Stimulated activated naive CD8-positive, alpha-beta T cell treated with anti-CD3 and anti-CD28 coated beads, Interleukin-15, Interleukin-2, amounts not matched to agents 100 ng/mL and 50 ng/mL, for 24 hours (primary cell): ENCODE measurements around the gene ABCA1.
"Not testable (repeated sequence)": the region's sequence is repeated elsewhere in the genome, so short reads cannot be mapped to it uniquely, and the experiment has no call there.

ENCODE experiments used
- H3K27ac Mint-ChIP-seq: one replicate; pipeline ENCODE4 v1.8.0; 2021; ENCODE audit warnings: mild to moderate bottlenecking, mixed read lengths
- H3K27me3 Mint-ChIP-seq: one replicate; pipeline ENCODE4 v1.8.0; 2021; ENCODE audit warnings: mixed read lengths
- H3K36me3 Mint-ChIP-seq: one replicate; pipeline ENCODE4 v1.8.0; 2021; ENCODE audit warnings: low read depth, mixed read lengths
- H3K4me1 Mint-ChIP-seq: one replicate; pipeline ENCODE4 v1.8.0; 2021; ENCODE audit warnings: low read depth, mixed read lengths
- H3K4me3 Mint-ChIP-seq: one replicate; pipeline ENCODE4 v1.8.0; 2021; ENCODE audit warnings: mild to moderate bottlenecking, mixed read lengths
- H3K9me3 Mint-ChIP-seq: one replicate; pipeline ENCODE4 v1.8.0; 2021; ENCODE audit warnings: mixed read lengths

ABCA1 gene

DNA sequence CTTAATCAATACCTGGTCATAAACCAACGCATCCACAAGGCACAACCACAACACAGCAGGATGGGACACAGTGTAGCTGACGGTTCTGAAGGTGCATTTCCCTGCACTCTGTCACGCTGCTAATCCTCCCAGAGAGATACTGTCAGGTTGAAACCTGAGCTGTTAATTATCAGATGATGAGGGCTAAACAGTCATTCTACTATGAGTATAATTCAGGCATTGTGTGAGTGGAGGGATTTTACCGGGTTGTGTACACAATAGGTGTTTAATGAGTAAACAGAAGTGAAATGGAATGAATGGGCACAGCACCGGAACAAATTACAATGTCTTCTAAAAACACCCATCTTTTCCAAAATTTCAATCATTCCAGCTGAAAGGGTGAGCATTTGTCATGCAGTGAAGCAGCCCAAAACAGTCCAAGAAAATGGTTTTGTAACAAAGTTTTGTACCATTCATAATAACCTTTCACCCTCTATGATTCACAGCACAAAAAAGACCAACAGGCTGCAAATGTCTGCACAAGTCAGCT, 71.5 kb downstream of the ABCA1 start:
- no peak overlapping the region for H3K27ac Mint-ChIP-seq
- H3K9me3 Mint-ChIP-seq = no peaks in the 10 kb centered on the region
- H3K27me3 Mint-ChIP-seq = no peaks in the 10 kb centered on the region
- H3K4me1 Mint-ChIP-seq = peaks cover 6% of the 10 kb centered on the region
- H3K4me3 Mint-ChIP-seq = no peak overlapping the region
- peaks cover 5% of the 10 kb centered on the region for H3K36me3 Mint-ChIP-seq

DNA sequence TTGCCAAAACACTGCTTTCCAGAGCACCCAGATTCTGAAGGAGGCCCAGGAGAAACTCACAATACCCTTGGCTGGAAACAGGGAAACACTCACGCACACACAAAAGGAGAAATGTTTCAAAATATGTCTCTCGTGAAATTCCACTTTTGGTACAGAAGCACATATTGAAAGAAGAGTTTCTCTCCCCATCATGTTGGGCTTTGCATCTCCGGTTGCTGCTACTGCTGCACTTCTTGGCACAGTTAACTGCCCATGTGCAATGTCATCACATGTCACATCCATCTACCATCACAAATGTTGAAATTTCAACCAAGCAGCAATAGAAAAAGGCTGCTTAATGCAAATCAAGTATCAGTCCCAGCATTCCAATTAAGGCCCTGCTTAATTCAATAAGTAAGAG, 72.1 kb downstream of the ABCA1 start:
- Mint-ChIP-seq H3K36me3 (peaks cover 5% of the 10 kb centered on the region), H3K27me3 (no peaks in the 10 kb centered on the region), H3K27ac (no peak overlapping the region), H3K4me1 (peaks cover 6% of the 10 kb centered on the region), H3K9me3 (no peaks in the 10 kb centered on the region), H3K4me3 (no peak overlapping the region)

DNA sequence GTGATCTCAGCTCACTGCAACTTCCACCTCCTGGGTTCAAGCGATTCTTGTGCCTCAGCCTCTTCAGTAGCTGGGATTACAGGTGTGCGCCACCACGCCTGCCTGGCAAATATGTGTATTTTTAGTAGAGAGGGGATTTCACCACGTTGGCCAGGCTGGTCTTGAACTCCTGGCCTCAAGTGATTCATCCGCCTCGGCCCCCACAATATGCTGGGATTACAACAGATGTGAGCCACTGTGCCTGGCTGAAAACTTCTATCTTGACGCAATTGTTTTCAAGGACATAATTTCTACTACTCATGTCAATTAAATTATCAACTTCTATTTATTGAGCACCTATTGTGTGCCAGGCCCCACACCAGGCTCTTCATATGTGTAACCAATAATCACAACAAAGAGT, 72.7 kb downstream of the ABCA1 start:
- not testable (repeated sequence) for H3K4me3 Mint-ChIP-seq, H3K36me3 Mint-ChIP-seq, H3K27me3 Mint-ChIP-seq, H3K27ac Mint-ChIP-seq, H3K9me3 Mint-ChIP-seq, H3K4me1 Mint-ChIP-seq

DNA sequence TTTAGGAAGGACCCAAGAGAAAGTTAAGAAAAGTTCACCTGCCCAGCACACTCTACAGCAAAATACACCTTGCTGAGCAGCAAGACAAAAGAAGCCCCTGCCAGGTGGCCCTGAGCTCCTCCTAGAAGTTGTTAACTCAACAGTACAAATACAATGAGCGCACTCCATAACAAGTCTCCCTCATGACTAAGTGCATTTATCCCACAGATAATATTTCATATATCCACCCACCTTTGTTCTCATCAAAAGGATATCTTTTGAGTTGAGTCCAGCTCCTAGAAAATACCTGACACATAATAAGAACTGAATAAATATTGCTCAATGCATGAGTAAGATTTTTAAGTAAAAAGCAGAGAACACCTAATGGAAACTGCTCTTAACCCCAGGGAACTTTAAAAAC, 73.3 kb downstream of the ABCA1 start:
- Mint-ChIP-seq H3K36me3 (peaks cover 5% of the 10 kb centered on the region), H3K4me1 (no peaks in the 10 kb centered on the region), H3K4me3 (no peak overlapping the region), H3K27ac (no peak overlapping the region), H3K27me3 (no peaks in the 10 kb centered on the region), H3K9me3 (no peaks in the 10 kb centered on the region)

DNA sequence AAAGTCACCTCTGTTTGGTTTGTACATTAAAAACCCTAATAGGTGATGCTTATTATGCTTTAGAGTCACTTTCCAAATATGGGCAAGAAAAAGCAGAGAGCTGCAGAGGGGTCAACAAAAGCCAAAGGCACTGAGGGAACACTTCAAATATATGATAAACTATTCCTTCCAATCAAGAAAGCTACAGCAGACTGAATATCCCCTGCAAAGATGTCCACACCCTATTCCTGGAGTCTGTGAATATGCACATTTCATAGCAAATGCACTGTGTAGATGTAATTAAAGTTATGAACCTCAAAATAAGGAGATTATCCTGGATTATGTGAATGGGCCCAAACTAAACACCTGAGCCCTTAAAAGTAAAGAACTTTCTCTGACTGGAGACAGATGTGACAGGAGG, 74.3 kb downstream of the ABCA1 start:
- Mint-ChIP-seq H3K27ac (no peak overlapping the region), H3K9me3 (no peaks in the 10 kb centered on the region), H3K4me3 (no peak overlapping the region), H3K4me1 (no peaks in the 10 kb centered on the region), H3K36me3 (peaks cover 5% of the 10 kb centered on the region), H3K27me3 (no peaks in the 10 kb centered on the region)

DNA sequence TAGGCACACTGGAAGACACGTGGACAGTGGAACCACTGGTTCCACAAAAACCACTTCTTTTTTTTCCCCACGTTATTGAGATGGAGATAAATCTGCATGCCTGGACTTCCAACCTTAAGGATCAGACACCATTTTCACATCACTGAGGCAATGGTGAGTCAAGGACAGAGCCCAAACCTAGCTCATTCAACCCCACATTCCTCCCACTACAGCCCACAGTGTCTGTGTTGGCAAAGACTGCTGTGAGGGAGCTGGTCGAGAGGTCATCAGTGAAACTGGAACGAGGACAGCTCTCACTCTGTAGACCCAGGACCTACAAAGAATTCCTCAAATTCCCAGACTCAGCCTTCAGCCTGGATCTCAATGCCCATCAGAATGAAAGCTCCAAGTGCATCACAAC, 74.8 kb downstream of the ABCA1 start:
- Mint-ChIP-seq H3K4me1 (no peaks in the 10 kb centered on the region), H3K27ac (no peak overlapping the region)

DNA sequence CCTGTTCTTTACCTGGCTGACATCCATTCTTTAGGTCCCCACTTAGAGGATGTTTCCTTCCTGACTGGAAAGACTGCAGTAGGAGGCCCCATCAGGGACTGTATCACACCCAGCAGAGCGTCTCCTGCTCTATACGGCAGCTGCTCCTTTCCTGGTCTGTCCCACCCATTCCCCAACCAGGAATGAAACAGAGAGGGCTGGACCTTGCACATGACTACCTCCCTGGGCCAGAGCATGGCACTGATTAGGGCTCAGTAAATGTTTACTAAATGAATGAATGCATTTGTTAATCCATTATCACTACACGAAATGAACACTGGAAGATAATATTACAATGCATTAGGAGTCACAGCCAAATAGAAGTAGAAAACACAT, 76.4 kb downstream of the ABCA1 start:
- H3K36me3 Mint-ChIP-seq = no peaks in the 10 kb centered on the region
- no peaks in the 10 kb centered on the region for H3K27me3 Mint-ChIP-seq
- H3K27ac Mint-ChIP-seq = no peak overlapping the region
- H3K9me3 Mint-ChIP-seq = no peaks in the 10 kb centered on the region
- no peaks in the 10 kb centered on the region for H3K4me1 Mint-ChIP-seq
- no peak overlapping the region for H3K4me3 Mint-ChIP-seq

More for the DNA sequence above, 74.8 kb downstream of the ABCA1 start:
- H3K27me3 Mint-ChIP-seq = no peaks in the 10 kb centered on the region
- peaks cover 4% of the 10 kb centered on the region for H3K36me3 Mint-ChIP-seq
- no peaks in the 10 kb centered on the region for H3K9me3 Mint-ChIP-seq
- H3K4me3 Mint-ChIP-seq = no peak overlapping the region

DNA sequence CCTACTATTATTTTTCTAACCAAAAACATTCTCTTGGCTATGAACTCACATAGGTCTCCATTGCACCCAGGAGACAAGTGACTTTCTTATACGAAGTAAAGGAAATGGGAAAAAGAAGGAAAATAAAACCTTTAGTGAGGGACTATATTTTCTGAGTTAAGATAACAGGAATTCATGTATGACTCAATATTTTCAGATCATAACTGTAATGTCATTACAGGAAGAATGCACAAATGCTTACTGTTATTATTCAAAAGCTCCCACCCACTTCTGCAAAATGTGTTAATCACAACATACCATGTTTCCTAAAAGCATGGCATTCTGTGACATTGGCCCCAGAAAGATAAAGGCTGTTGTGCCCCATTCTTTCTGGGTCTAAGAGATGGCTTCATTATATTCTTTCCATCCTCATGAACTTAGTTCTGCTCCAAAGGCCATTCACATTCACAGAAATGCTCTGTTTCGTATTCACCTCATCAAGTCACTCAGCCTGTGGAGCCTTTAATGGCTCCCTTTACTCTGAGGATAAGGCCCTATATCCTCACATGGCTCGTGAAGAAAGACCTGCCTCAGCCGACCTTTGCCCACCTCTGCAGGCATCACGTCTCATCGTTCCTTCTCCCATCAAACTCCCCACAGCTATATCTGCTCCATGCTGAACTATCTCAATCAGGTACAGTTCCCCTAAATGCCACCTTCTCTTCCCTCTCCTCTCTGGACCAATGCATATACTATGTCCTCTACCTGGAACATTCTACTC, 77.0 kb downstream of the ABCA1 start:
- H3K4me1 Mint-ChIP-seq = no peaks in the 10 kb centered on the region
- H3K4me3 Mint-ChIP-seq = no peak overlapping the region
- no peaks in the 10 kb centered on the region for H3K27me3 Mint-ChIP-seq
- H3K9me3 Mint-ChIP-seq = no peaks in the 10 kb centered on the region
- H3K27ac Mint-ChIP-seq = no peak overlapping the region
- H3K36me3 Mint-ChIP-seq = no peaks in the 10 kb centered on the region

DNA sequence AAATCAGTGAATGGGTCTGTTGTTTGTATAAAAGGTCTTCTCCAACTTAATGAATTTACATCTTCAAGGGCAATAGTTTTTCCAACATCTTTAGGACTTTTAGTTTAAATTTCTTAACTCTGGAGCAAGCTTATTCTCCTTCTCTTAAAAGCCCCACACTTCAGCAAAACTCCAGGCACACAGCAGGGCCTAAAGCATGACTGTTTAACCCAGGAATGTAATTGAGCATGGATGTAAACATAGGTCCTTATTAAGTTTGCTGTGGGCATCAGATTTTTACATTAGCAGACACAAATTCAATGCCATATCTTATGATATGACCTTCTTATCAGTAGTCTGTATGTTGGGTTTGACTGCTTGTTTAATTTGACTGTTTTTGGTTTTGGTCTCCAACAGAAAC, 78.9 kb downstream of the ABCA1 start:
- no peaks in the 10 kb centered on the region for H3K27me3 Mint-ChIP-seq
- no peaks in the 10 kb centered on the region for H3K4me1 Mint-ChIP-seq
- H3K27ac Mint-ChIP-seq = no peak overlapping the region
- H3K4me3 Mint-ChIP-seq = no peak overlapping the region
- H3K36me3 Mint-ChIP-seq = no peaks in the 10 kb centered on the region
- no peaks in the 10 kb centered on the region for H3K9me3 Mint-ChIP-seq

DNA sequence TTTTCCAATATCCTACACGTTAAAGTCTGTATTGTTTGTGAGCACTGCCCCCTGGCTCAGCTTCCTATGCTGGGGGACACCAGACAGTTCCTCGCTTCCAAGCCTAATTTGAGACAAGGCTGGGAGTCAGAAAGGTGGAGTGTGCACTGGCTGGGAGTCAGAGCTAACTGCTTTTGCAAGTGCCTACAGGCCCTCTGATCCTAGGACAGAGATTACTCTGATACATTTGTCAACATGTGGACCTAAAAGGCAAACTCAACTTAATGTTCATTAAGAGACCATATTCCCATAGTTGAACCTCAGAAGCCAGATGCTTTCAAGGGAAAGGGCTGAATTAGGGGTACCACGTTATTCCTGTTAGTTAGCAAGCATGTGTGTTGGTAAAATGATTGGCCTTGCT, 83.2 kb downstream of the ABCA1 start:
- no peak overlapping the region for H3K27ac Mint-ChIP-seq
- H3K36me3 Mint-ChIP-seq = no peaks in the 10 kb centered on the region
- H3K4me3 Mint-ChIP-seq = no peak overlapping the region
- no peaks in the 10 kb centered on the region for H3K9me3 Mint-ChIP-seq
- no peaks in the 10 kb centered on the region for H3K4me1 Mint-ChIP-seq
- H3K27me3 Mint-ChIP-seq = no peaks in the 10 kb centered on the region

DNA sequence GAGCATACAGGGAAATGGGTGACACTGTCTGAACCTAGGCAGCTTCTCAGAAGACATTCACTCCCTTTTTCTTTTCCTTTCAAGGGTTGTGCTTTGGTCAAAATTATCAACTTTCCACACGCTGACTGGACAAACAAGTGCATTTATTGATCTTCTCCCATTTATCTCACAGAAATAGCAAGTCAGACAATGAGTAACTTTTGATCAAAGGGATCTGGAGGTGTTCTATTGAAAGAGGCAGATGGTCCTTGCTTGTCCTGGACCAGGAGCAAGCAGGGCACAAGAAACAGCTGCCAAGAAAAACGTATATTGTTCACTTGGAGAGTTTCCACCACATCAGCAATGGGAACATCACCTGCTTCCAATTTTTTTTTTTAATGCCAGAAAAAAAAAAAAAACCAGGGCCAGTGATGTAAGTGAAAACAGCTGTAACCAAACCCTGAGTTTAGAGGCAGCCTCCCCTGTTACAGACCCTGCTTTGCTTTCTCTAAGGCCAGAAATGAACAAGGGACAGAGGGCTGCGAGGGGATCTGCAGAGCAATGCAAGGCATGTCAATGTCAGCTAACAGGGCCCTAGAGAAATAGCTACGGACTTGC, 84.2 kb downstream of the ABCA1 start:
- no peaks in the 10 kb centered on the region for H3K36me3 Mint-ChIP-seq
- no peaks in the 10 kb centered on the region for H3K4me1 Mint-ChIP-seq
- H3K4me3 Mint-ChIP-seq = no peak overlapping the region
- H3K27me3 Mint-ChIP-seq = no peaks in the 10 kb centered on the region
- H3K27ac Mint-ChIP-seq = no peak overlapping the region
- H3K9me3 Mint-ChIP-seq = no peaks in the 10 kb centered on the region

DNA sequence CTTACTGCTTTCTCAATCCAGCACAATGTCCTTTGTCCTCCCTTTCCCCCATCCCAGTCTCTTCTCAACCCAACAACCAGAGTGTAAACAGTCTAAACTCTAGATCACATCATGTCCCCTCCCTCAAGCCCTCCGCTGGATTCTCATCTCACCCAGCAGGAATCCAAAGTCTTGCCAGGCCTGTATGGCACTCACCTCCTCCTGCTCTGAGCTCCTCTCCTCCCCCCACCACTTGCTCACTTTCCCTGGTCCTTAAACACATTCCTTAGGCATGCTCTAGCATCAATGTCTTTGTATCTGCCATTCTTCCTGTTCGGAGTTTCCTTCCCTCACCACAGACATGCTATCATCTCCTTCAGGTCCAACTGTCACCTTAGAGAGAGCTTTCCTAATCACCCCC, 85.3 kb downstream of the ABCA1 start:
- no peak overlapping the region for H3K27ac Mint-ChIP-seq
- no peaks in the 10 kb centered on the region for H3K9me3 Mint-ChIP-seq
- H3K4me3 Mint-ChIP-seq = no peak overlapping the region
- H3K27me3 Mint-ChIP-seq = no peaks in the 10 kb centered on the region
- no peaks in the 10 kb centered on the region for H3K4me1 Mint-ChIP-seq
- no peaks in the 10 kb centered on the region for H3K36me3 Mint-ChIP-seq

DNA sequence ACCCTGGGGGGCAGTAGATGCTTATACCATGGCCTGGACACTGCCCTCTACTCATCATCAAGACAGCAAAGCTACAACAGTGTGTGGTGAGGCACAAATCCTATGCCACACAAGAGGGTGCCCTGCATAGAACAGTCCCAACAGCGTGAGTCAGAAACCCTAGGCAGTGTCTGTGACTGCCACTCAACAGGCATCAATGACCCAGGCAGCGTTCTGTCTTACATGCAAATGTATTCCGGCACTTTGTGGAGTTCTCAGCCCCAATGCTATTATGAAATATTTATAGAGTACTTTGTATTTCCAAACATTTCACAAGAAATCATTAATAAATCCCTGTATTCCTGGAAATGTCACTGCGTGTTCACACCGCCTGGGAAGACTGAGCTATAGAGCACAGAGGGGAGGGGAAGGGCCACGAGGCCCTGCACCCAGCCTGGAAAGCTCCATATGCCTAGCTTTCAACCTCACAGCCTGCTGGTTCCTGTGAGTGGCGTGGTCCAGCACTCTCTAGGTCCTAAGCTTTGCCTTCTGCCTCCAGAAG, 86.3 kb downstream of the ABCA1 start:
- Mint-ChIP-seq H3K9me3 (no peaks in the 10 kb centered on the region), H3K4me1 (no peaks in the 10 kb centered on the region), H3K27me3 (no peaks in the 10 kb centered on the region), H3K36me3 (no peaks in the 10 kb centered on the region), H3K27ac (no peak overlapping the region), H3K4me3 (no peak overlapping the region)

DNA sequence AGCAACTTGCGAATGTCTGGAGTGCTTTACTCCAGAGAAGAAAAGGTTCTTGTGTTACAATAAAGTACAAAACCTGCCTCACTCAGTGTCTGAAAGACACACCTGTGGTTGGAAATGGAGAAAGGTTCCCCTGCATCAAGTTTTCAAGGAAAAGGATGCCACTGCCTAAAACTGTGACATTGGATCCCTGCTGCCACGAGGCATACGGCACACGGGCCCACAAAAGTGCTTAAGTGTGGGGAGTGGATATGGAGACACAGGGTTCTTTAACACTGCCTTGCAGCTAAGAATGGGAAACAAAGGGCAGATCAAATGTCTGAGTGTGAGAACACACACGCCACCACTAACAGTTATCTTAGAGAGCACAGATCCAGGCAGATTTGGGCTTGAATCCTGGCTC, 89.0 kb downstream of the ABCA1 start:
- no peak overlapping the region for H3K4me3 Mint-ChIP-seq

DNA sequence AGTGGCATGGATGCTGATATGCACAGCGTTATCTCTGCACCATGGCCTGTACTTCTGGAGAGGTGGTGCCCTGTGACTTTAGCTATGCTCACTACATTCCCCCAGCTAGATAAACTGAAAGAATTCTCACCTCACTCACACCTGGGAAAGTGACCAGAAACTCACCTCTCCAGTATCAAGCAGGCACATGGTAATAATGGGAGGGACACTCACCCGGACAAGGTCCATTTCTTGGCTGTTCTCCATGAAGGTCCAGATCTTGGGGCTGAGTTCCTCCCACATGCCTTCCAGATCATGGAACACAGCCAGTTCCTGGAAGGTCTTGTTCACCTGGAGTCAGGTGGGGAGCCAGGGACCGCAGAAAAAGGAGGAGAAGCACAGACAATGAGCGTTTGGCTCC, 91.2 kb downstream of the ABCA1 start:
- Mint-ChIP-seq H3K9me3 (no peaks in the 10 kb centered on the region), H3K4me3 (no peak overlapping the region), H3K36me3 (no peaks in the 10 kb centered on the region), H3K27ac (no peak overlapping the region), H3K27me3 (no peaks in the 10 kb centered on the region), H3K4me1 (no peaks in the 10 kb centered on the region)

More for the DNA sequence above, 89.0 kb downstream of the ABCA1 start:
- H3K27ac Mint-ChIP-seq = no peak overlapping the region
- H3K36me3 Mint-ChIP-seq = no peaks in the 10 kb centered on the region
- no peaks in the 10 kb centered on the region for H3K27me3 Mint-ChIP-seq
- no peaks in the 10 kb centered on the region for H3K4me1 Mint-ChIP-seq
- no peaks in the 10 kb centered on the region for H3K9me3 Mint-ChIP-seq

DNA sequence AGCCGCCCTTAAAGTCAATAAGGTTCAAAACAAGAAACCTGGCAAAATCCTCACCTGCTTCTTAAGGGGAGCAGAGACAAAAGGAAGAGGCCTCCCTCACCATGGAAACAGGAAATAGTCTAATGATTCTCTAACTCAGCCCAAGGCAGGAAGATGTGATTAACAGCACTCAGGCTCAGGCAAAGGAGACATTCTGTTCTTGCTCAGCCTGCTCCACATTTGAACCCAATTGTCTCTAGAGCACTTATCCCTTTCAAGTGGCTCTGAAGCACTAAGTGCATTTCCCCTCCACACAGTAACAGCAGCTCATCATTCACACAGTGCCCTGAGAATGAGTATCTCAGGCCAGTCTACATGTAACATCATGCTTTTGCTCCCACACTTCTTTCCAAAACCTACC, 91.7 kb downstream of the ABCA1 start:
- H3K4me1 Mint-ChIP-seq = no peaks in the 10 kb centered on the region
- H3K36me3 Mint-ChIP-seq = no peaks in the 10 kb centered on the region
- H3K27ac Mint-ChIP-seq = no peak overlapping the region
- no peaks in the 10 kb centered on the region for H3K9me3 Mint-ChIP-seq
- no peaks in the 10 kb centered on the region for H3K27me3 Mint-ChIP-seq
- H3K4me3 Mint-ChIP-seq = no peak overlapping the region
